Effector memory CD8-positive, alpha-beta T cell (primary cell): Measurements from ENCODE around the gene USF1.
A peak's percentile ranks its signal among the peaks of the same experiment; 100 is the strongest.

ENCODE experiments used
- ATAC-seq: fragments of 150-1000 bp; cut with Tn5 transposase; replicated peaks from 2 replicates; pipeline ENCODE4 v1.10.0; 2021; ENCODE audit warnings: mild to moderate bottlenecking, moderate library complexity
- DNase-seq, 3 experiments: peaks; one replicate each; pipeline ENCODE4 v3.0.0; 2021
- H3K27ac Mint-ChIP-seq, 2 donors: one replicate each; pipeline ENCODE4 v1.8.0; 2022; ENCODE audit warnings: mild to moderate bottlenecking in 2 of 2, mixed read lengths in 2 of 2, moderate library complexity in 2 of 2
- H3K27me3 Mint-ChIP-seq, 2 donors: one replicate each; pipeline ENCODE4 v1.8.0; 2022; ENCODE audit warnings: mixed read lengths in 2 of 2
- H3K36me3 Mint-ChIP-seq: one replicate; pipeline ENCODE4 v1.8.0; 2022; ENCODE audit warnings: mild to moderate bottlenecking, moderate library complexity, mixed read lengths; ENCODE audit not compliant: insufficient read depth
- H3K4me1 Mint-ChIP-seq, 2 donors: one replicate each; pipeline ENCODE4 v1.8.0; 2022; ENCODE audit warnings: low read depth in 2 of 2, mixed read lengths in 2 of 2
- H3K4me3 Mint-ChIP-seq, 2 donors: one replicate each; pipeline ENCODE4 v1.8.0; 2022; ENCODE audit warnings: mild to moderate bottlenecking in 2 of 2, mixed read lengths in 2 of 2, moderate library complexity in 2 of 2
- H3K9me3 Mint-ChIP-seq, 2 donors: one replicate each; pipeline ENCODE4 v1.8.0; 2022; ENCODE audit warnings: mixed read lengths in 2 of 2

Gene USF1

GRCh38 chr1:161083748-161084596 is 38.2 kb upstream of the USF1 start:
- no peaks in the 10 kb centered on the region for H3K9me3 Mint-ChIP-seq
- no peak overlapping the region for H3K27ac Mint-ChIP-seq
- no peaks in the 10 kb centered on the region for H3K36me3 Mint-ChIP-seq
- no peak for DNase-seq
- no peak overlapping the region for H3K4me3 Mint-ChIP-seq
- H3K4me1 Mint-ChIP-seq: peaks cover 0 to 2% of the 10 kb centered on the region in 2 donors
- H3K27me3 Mint-ChIP-seq: peaks cover 6 to 11% of the 10 kb centered on the region in 2 donors
- ATAC-seq: no peak

GRCh38 chr1:161082996-161083747 is 37.4 kb upstream of the USF1 start:
- peak; percentile 51 for ATAC-seq

GRCh38 chr1:161082483-161082882 is 36.7 kb upstream of the USF1 start:
- Mint-ChIP-seq H3K9me3 (no peaks in the 10 kb centered on the region), H3K27ac (peak overlapping the region in 1 of 2 donors; percentile 35), H3K36me3 (no peaks in the 10 kb centered on the region), H3K4me1 (peaks cover 0 to 2% of the 10 kb centered on the region in 2 donors), H3K27me3 (peaks cover 6 to 11% of the 10 kb centered on the region in 2 donors), H3K4me3 (no peak overlapping the region)
- DNase-seq: no peak
- no peak for ATAC-seq

More at GRCh38 chr1:161082996-161083747, 37.4 kb upstream of the USF1 start:
- Mint-ChIP-seq H3K4me1 (peaks cover 0 to 2% of the 10 kb centered on the region in 2 donors), H3K36me3 (no peaks in the 10 kb centered on the region), H3K27ac (no peak overlapping the region), H3K9me3 (no peaks in the 10 kb centered on the region), H3K27me3 (peaks cover 6 to 11% of the 10 kb centered on the region in 2 donors), H3K4me3 (no peak overlapping the region)
- DNase-seq: no peak

GRCh38 chr1:161081519-161081918 is 35.7 kb upstream of the USF1 start:
- Mint-ChIP-seq H3K9me3 (no peaks in the 10 kb centered on the region), H3K27me3 (peaks cover 6 to 11% of the 10 kb centered on the region in 2 donors), H3K4me3 (no peak overlapping the region), H3K27ac (no peak overlapping the region), H3K36me3 (no peaks in the 10 kb centered on the region), H3K4me1 (no peaks in the 10 kb centered on the region)
- ATAC-seq (no peak), DNase-seq (no peak)

- no peaks in the 10 kb centered on the region for H3K9me3 Mint-ChIP-seq
- H3K36me3 Mint-ChIP-seq: no peaks in the 10 kb centered on the region
- no peak overlapping the region for H3K4me3 Mint-ChIP-seq
- H3K27me3 Mint-ChIP-seq: peaks cover under 1 to 3% of the 10 kb centered on the region in 2 donors
- DNase-seq: no peak
- no peak for ATAC-seq
- no peak overlapping the region for H3K27ac Mint-ChIP-seq
- no peaks in the 10 kb centered on the region for H3K4me1 Mint-ChIP-seq
Observed at GRCh38 chr1:161080441-161081405, 34.9 kb upstream of the USF1 start.

GRCh38 chr1:161079436-161080110 is 33.8 kb upstream of the USF1 start:
- Mint-ChIP-seq H3K4me3 (no peak overlapping the region), H3K36me3 (no peaks in the 10 kb centered on the region), H3K9me3 (no peaks in the 10 kb centered on the region), H3K27ac (no peak overlapping the region), H3K4me1 (no peaks in the 10 kb centered on the region), H3K27me3 (no peaks in the 10 kb centered on the region)
- ATAC-seq (no peak), DNase-seq (no peak)

GRCh38 chr1:161077426-161077825 is 31.6 kb upstream of the USF1 start:
- no peak for DNase-seq
- Mint-ChIP-seq H3K4me3 (no peak overlapping the region), H3K4me1 (peaks cover 0 to 3% of the 10 kb centered on the region in 2 donors)

GRCh38 chr1:161076410-161076809 is 30.6 kb upstream of the USF1 start:
- DNase-seq: no peak
- Mint-ChIP-seq H3K4me1 (peaks cover 5 to 8% of the 10 kb centered on the region in 2 donors), H3K27me3 (no peaks in the 10 kb centered on the region), H3K27ac (no peak overlapping the region), H3K4me3 (no peak overlapping the region), H3K9me3 (no peaks in the 10 kb centered on the region), H3K36me3 (no peaks in the 10 kb centered on the region)
- no peak for ATAC-seq

More at GRCh38 chr1:161077426-161077825, 31.6 kb upstream of the USF1 start:
- Mint-ChIP-seq H3K9me3 (no peaks in the 10 kb centered on the region), H3K27me3 (no peaks in the 10 kb centered on the region), H3K36me3 (no peaks in the 10 kb centered on the region), H3K27ac (no peak overlapping the region)
- no peak for ATAC-seq

GRCh38 chr1:161074676-161075368 is 29.0 kb upstream of the USF1 start:
- H3K4me1 Mint-ChIP-seq: peaks cover 5 to 15% of the 10 kb centered on the region in 2 donors
- peak overlapping the region in 1 of 2 donors; percentile 79 for H3K27ac Mint-ChIP-seq
- no peaks in the 10 kb centered on the region for H3K27me3 Mint-ChIP-seq
- DNase-seq: no peak
- H3K4me3 Mint-ChIP-seq: no peak overlapping the region
- H3K36me3 Mint-ChIP-seq: peaks cover 2% of the 10 kb centered on the region
- H3K9me3 Mint-ChIP-seq: no peaks in the 10 kb centered on the region
- no peak for ATAC-seq

- Mint-ChIP-seq H3K9me3 (no peaks in the 10 kb centered on the region), H3K27ac (no peak overlapping the region), H3K4me1 (peaks cover 12 to 21% of the 10 kb centered on the region in 2 donors), H3K4me3 (no peak overlapping the region), H3K27me3 (no peaks in the 10 kb centered on the region), H3K36me3 (peaks cover 12% of the 10 kb centered on the region)
- DNase-seq (no peak), ATAC-seq (no peak)
Observed at GRCh38 chr1:161073474-161074121, 27.8 kb upstream of the USF1 start.

GRCh38 chr1:161072751-161073449 is 27.1 kb upstream of the USF1 start:
- peaks cover 19 to 27% of the 10 kb centered on the region in 2 donors for H3K4me1 Mint-ChIP-seq
- H3K27ac Mint-ChIP-seq: peak overlapping the region in 1 of 2 donors; percentile 91
- DNase-seq (no peak), ATAC-seq (no peak)
- peaks cover 19% of the 10 kb centered on the region for H3K36me3 Mint-ChIP-seq
- no peak overlapping the region for H3K4me3 Mint-ChIP-seq
- no peaks in the 10 kb centered on the region for H3K27me3 Mint-ChIP-seq
- no peaks in the 10 kb centered on the region for H3K9me3 Mint-ChIP-seq
